GM21423 (cell line): ENCODE data around the gene BHLHE40.

Source experiments
- ATAC-seq: cut with Tn5 transposase; IDR thresholded peaks from one replicate; pipeline ENCODE4 v1.9.1; 2021; ENCODE audit warnings: mild to moderate bottlenecking, moderate library complexity; ENCODE audit not compliant: unreplicated experiment

Gene BHLHE40

DNA sequence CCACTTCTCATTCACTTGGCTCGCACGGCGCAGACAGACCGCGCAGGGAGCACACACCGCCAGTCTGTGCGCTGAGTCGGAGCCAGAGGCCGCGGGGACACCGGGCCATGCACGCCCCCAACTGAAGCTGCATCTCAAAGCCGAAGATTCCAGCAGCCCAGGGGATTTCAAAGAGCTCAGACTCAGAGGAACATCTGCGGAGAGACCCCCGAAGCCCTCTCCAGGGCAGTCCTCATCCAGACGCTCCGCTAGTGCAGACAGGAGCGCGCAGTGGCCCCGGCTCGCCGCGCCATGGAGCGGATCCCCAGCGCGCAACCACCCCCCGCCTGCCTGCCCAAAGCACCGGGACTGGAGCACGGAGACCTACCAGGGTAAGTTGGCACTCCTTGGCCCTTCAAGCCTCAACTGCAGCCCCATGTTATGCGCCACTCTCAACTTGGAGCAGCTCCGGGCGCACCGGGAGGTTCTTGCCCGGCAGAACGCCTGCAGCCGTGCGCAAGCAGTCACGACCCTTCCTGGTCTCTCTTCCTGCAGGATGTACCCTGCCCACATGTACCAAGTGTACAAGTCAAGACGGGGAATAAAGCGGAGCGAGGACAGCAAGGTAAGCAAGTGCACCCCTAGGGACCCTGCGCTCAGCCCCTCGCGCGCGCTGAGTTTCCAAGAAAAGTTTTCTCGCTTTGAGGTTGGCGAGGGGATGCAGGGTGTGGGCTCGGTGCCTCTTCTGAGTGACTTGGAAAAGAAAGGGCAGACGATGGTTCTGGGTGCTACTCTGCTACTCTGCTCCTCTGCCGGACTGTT lies at the start of gene BHLHE40:
BHLHE40 (plus strand) TSS at position 10 of the 801 bp plus-strand sequence; CDS start at position 292, 282 bp downstream.
- peak; percentile 7 for ATAC-seq

DNA sequence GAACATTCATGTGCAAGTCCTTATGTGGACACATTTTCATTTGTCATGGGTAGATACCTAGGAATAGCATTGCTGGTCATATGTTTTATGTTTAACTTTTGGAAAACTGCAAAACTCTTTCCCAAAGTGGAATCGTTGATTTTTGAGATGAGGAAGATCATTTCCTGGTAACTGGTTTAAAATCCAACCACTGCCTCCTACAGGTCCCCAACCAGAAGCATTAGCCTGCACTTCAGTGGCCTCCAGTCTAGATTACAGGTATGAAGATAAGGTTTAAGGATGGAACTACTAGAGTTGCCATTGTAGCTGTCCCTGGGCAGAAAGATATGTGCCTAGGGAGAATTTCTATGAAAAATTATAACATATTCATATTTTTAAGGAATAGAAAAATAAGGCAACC lies 48.7 kb upstream of the BHLHE40 start:
- no peak for ATAC-seq

DNA sequence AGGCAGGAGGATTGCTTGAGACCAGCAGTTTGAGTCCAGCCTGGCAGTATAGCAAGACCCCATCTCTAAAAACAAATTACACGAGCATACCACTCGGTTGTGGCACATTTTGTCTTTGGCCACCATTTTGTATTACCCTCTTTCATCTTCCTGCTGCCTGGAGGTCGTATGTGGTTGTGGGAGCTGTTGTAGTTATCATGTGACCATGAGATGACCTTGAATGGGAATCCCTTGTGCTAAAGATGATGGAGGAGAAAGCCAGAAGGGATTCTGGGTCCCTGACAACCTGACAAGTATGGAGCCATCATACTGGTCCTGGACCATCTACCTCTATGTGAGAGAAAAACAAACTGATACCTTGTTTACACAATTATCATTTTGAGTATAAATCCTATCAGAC lies 45.2 kb upstream of the BHLHE40 start:
- ATAC-seq, result no peak

DNA sequence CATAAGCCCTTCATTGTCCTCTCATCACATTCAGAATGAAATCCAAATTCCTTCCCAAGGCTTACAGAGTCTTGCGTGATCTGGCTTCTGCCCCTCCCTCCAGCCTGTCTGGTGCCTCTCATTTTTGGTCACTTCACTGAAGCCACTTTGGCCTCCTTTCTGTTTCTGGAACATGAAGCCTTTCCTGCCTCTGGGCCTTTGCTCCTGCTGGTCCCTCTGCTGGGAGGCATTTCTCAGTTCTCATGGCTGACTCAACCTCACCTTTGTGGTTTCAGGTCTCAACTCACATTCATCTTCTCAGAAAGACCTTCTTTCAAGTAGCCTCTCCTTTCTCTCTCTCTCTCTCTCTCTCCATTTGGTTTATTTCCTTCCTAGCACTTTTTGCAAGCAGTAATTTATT lies 43.9 kb upstream of the BHLHE40 start:
- peak; percentile 68 for ATAC-seq

DNA sequence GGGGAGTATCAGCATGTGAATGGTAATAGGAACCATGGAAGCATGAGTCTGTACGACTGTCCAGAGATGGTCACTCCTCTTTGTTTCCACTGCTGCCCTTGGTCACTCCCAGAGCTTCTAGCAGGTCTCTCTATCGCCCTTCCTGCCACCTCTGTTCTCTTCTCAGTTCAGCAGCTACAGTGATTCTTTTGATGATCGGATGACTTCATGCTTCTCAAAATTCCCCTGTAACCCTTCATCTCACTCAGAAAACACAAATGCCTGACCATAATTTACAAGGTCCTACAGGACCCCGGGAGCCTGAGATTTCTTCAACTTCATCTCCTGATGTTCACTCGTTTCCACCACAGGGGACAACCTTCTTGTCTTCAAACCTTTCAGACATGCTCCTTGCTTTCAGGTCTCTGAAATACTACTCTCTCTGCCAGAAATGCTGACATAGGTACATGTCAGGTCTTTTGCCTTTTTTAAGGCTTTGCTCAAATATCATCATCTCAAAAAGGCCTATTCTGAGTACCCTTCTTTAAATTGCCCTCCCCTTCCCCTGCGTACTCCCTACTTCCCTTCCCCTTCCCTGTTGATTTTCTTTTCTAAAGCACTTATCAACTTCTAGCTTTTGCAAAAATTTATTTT lies 42.1 kb upstream of the BHLHE40 start:
- ATAC-seq, result no peak

DNA sequence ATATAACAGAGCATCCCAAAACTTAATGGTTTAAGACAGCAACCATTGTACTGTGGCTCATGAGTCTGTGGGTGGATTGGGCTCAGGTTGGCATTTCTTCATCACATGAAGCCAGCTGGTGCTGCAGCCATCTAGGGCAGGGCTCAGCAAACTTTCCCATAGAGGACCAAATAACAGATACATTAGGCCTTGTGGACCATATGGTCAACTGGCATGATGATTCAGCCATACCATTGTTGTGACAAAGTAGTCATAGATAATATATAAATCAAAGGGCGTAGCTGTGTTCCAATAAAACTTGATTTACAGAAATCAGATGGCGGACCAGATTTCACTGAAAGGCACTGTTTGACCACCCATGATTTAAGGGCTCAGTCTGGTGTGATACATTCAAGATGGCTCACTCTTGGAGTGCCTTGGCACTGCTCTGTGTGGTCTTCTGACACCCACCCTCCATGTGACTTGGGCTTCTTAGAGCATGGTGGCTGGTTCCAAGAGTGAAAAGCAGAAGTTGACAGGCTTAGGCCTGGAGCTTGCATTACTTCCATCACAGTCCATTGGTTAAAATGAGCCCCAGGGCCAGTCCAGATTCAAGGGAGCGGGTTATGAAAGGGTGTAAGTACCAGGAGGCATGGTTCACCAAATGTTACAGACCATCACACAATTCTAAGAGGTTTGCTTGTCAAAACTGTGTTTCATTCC lies 40.8 kb upstream of the BHLHE40 start:
- no peak for ATAC-seq

DNA sequence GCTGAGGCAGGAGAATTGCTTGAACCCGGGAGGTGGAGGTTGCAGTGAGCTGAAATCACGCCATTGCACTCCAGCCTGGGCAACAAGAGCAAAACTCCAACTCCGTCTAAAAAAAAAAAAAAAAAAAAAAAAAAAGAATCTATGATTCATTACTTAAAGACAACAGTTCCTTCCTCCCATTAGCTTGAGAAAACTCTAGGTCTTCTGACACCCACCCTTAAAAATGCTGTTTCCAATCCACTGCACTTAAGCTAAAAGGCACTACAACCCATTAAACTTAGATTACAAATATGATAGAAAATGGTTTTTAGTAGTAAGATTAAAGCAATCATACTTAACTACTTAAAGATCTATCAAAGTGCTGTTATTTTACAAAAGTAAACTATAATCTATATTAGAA lies 40.0 kb upstream of the BHLHE40 start:
- no peak for ATAC-seq

DNA sequence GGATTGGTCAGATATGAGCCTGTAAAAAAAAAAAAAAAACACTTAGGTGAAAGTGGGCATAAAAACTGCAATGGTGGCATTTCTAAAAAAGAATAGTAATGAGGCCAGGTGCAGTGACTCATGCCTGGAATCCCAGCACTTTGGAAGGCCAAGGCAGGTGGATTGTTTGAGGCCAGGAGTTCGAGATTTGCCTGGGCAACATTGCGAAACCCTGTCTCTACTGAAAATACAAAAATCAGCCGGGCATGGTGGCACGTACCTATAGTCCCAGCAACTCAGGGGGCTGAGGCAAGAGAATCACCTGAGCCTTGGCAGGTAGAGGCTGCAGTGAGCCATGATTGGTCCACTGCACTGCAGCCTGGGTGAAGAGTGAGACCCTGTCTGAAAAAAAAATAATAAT lies 38.3 kb upstream of the BHLHE40 start:
- ATAC-seq, result no peak

DNA sequence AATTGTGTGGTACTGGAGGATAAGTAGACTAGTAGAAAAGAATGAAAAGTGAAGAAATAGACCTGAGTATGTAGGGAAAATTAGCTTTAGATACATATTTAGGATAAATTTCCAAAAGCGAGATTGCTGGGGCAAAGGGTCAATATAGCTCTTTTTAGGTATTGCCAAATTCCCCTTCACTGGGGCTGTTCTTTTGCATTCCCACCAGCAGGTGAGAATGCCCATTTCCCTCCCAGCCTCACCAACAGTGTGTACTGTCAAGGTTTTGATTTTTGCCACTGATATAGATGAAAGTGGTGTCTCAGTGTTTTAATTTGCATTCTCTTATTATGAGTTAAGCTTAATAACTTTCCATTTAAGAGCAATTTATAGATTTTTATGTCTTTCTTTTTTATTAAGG lies 35.7 kb upstream of the BHLHE40 start:
- ATAC-seq, result no peak

DNA sequence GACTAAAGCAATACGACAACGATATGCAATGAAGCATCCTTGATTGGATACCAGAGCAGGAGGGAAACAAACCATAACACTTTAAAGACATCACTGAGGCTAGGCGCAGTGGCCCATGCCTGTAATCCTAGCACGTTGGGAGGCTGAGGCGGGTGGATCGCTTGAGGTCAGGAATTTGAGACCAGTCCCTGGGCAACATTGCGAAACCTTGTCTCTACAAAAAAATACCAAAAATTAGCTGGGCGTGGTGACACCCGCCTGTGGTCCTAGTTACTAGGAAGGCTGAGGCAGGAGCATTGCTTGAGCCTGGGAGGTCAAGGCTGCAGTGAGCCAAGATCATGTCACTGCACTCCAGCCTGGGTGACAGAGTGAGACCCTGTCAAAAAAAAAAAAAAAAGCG lies 33.9 kb upstream of the BHLHE40 start:
- ATAC-seq, result no peak

DNA sequence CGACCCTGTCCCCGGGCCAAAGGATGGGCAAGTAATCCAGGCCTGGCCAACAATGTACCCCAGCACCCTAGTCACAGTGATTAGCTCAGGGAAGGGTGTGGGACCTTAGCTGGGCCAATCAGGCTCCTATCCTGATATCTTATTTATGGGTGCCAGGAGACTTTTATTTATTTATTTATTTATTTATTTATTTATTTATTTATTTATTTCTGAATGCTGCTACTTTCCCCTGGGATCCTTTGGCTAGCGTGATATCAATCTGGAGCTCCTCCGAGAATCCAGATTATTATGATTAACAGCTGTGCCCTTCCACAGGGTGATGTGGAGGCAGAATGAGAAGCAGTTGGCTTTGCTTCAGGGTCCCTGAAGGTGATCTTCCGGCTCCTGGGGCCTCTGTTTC lies 32.2 kb upstream of the BHLHE40 start:
- no peak for ATAC-seq

DNA sequence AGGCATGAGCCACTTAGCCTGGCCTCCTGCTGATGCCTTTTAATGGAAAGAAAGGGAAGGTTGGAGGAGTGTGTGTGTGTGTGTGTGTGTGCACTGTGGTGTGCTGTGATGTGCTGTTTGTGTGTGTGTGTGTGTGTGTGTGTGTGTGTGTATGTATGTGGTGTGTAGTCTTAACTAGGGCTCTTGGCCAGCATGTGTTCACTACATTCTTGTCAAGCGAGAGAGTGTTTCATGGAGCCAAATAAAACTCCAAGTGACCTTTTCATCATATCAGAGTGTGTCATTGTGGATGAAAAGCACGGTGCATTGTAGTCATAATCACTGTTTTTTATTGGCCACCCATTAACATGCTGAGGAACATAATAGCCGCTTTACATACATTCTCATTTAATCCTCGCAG lies 30.8 kb upstream of the BHLHE40 start:
- no peak for ATAC-seq

DNA sequence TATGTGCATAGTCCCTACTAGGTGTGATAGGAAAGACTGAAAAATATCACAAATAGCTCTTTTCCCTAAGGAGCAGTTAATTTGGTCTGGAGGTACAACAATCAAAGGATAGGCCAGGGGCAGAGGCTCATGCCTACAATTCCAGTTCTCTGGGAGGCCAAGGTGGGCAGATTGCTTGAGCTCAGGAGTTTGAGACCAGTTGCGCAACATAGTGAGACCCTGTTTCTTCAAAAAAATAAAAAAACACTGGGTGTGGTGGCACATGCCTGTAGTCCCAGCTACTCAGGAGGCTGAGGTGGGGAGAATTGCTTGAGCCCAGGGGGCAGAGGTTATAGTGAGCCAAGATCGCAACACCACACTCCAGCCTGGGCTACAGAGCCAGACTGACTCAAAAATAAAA lies 30.2 kb upstream of the BHLHE40 start:
- no peak for ATAC-seq

DNA sequence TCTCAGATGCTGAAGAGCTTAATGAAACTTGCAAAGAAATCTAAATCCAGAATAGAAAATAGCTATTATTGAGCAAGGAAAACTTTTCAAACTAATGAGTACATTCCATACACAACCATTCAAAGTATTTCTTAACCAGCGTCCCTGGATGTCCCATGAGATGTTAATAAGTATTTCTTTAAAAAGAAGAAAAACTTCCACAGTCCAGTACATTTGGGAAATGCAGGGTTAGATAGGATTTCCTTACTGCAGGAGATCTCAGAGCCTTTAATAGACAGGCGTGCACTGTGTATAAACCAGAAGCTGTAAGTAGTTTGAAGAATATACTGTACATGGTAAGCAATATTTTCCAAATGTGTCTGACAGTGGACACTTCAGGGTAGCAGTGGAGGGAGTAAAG lies 29.6 kb upstream of the BHLHE40 start:
- no peak for ATAC-seq

DNA sequence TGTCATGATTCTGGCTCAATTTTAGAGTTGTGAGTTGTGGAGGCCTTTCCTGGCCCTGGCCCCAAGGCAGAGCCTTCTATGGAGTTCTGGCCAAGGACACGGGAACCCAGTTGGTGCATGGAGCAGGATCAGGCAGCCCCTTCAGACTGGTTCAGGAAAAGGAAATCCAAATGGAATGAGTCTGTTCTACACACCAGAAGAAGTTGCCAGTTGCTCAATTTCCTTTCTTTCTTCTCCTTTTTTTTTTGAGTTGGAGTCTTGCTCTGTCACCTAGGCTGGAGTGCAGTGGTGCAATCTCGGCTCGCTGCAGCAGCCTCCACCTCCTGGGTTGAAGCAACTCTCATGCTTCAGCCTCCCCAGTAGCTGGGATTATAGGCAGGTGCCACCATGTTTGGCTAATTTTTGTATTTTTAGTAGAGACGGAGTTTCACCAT lies 28.9 kb upstream of the BHLHE40 start:
- no peak for ATAC-seq

DNA sequence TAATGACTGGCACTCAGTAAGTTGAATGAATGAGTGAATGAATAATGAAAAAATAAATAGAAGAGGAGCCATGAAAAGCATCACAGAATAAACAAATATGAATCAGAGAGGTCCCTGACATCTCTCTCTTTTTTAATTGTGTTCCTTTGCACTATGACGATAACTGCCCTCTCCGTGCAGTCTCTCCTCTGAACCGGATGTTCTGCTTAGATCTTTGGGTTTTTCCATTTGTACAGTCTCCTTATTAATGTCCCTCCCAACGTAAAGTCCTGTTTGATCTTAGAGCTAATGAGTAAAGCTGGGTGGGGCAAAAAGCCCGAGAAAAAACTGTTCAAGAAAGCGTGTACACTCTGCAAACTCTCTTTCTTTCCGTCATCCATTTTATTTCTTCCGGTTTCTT lies 28.3 kb upstream of the BHLHE40 start:
- no peak for ATAC-seq

DNA sequence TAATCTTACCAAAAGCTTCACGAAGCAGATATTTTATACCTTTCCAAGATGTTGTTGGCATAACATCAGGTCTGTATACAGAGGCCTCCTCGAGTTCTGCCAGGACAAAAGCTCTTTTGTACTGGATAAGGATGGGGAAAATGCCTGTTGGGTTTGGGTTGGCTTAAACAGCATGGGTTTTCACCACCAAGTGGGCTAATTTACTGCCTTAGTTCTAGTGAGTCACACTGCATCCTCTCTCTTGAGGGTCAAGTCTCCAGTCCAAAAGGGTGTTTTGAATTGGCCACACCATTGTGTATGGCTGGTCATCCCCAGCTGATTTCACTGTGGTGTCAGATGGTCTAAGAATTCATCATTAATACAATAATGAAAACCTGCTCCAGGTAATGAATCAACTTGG lies 26.1 kb upstream of the BHLHE40 start:
- ATAC-seq, result no peak

DNA sequence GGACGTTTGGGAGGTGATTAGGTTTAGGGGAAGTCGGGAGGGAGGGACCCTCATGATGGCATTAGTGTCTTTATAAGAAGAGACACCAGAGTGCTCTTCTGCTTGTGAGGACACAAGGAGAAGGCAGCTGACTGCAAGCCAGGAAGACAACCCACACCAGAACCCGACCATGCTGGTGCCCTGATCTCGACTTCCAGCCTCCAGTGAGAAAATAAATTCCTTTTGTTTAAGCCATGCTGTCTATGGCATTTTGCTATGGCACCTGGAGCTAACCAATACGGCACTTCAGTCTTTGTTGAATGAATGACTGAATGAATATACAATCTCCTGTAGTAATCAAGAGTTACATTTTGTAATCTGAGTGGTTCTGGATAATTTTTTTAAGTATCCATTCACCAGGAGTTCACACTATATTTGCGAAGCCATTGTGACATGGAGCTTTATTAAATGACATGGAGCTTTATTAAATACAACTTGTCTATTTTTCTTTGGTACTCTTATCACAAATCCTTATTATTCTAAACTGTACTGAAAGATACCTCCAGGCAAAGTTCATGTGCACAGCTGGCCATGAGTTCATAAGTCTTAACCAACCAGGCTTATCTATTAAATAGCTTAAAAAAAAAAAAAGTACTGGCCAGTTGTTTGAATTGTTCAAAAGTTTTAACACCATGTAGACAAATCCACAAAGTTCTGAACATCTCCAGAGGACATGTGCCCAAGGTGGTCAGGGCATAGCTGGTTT lies 24.8 kb upstream of the BHLHE40 start:
- ATAC-seq, result no peak

DNA sequence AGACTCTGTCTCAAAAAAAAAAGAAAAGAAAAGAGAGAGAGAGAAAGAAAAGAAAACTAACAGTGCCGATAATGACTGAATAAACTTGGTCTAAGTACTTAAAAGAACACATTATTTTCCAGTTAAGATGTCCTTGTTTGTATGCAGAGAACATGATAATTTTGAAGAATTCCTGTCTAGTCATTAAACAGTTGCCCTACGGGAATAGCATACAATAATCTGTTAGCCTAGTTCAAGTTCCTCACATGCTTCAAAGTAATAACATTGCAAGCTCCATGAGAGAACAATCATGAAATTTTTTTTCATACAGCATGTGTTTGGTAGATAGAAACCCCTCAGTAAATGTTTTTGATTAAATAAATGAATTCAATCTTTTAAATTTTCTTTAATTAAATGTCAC lies 23.1 kb upstream of the BHLHE40 start:
- no peak for ATAC-seq

DNA sequence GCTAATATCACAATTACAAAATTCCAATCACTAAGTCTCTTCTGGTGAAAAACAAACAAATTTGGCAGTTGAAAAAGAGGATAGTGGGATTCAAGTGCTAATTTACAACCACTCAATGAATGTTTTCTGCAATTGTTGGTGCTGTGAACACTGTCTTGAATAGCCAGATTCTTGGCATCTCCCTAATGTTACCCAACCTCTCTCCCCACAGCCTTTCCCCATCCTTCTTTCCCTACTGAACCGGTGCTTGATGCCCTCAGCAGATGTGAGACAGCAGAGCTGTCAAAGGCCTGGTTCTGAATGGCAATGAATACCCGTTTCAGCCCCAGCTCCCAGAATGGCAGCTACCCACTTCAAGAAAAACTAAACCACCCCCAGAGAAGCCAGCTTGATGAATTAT lies 22.5 kb upstream of the BHLHE40 start:
- ATAC-seq, result no peak

DNA sequence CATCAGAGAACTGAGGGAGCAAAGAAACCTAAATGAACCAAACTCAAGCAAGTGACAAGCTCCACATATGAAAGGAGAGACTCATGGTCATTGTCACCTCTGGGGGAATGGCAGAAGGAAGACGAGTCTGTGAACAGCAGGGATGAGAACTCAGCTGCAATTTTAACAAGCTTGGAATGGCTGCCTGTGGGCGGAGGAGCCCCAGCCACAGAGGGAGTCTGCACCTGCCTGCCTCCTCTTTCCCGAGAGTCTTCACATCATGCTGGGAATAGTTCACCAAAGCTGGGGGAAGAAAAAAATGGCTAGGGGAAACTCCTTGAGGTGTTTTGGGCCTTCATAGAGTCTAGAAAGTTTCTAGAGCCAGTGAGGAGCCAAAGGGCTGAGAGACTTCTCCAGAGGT lies 21.3 kb upstream of the BHLHE40 start:
- ATAC-seq, result no peak
